ENCODE results near the gene PODXL2. TPM values are rescaled to one million over a fixed set of nuclear protein-coding genes. Genes with fewer than 3 reads are reported as not detected.

PODXL2 gene
- total and polyA plus RNA-seq, 2 of the 8 experiments (the other 6 are each of a cell fraction or from before 2014, with no cell fraction given), result 27.6 to 31.6 TPM

GRCh38 chr3:127660621-127661251 is 31.8 kb downstream of the PODXL2 start:
- no peak overlapping the region for H3K9ac ChIP-seq (replicated peaks in 1 of 4; ENCODE audit: extremely low read depth in 1 of 4, low read depth in 3 of 4, low read length in 3 of 4)
- 93% methylated on average over 10 of the region's 10 CpGs; no CpG with 5 or more reads in 1 of the 2 experiments for WGBS, 2 experiments (ENCODE audit: extremely low coverage in 1 of 2, insufficient coverage in 1 of 2, insufficient read length in 1 of 2, insufficient replicate concordance in 2 of 2, low coverage in 1 of 2, low lambda C conversion rate in 2 of 2, missing lambda C conversion rate in 1 of 2)
- no peak overlapping the region for H2BK12ac ChIP-seq (ENCODE audit: low read depth, low read length)
- no peaks in the 10 kb centered on the region for H3K9me3 ChIP-seq (ENCODE audit: insufficient read depth in 2 of 2, low read depth in 1 of 2, low read length in 1 of 2)
- DNase-seq (ENCODE audit: low read depth in 1 of 2, low spot score in 2 of 2), result no peak
- peaks cover 2% of the 10 kb centered on the region; the same call in 1 of the 2 replicates for H3K79me1 ChIP-seq (ENCODE audit: low read depth, low read length)
- no peak overlapping the region for H3K56ac ChIP-seq (replicated peaks; ENCODE audit: insufficient read length, low read depth, low read length)
- no peak overlapping the region for H3K4ac ChIP-seq (replicated peaks; ENCODE audit: insufficient read length, low read depth, low read length)
- H3K4me3 ChIP-seq (ENCODE audit: extremely low read depth in 1 of 4, insufficient read depth in 2 of 4, low read depth in 3 of 4, low read length in 4 of 4), result no peak overlapping the region
- POLR2A ChIA-PET (ENCODE audit: partially characterized antibody), result no interaction called here
- FAIRE-seq, result no peak
- no peak overlapping the region for H4K8ac ChIP-seq (ENCODE audit: extremely low read depth, insufficient read depth, low read length)
- H3K36me3 ChIP-seq (ENCODE audit: control insufficient read depth in 2 of 4, insufficient read depth in 4 of 4, low read length in 3 of 4), result peaks cover 0 to 3% (median 2%) of the 10 kb centered on the region in 4 experiments; a peak in 3 of 8 replicates
- TF ChIP-seq TAF7 (optimal IDR thresholded peaks at IDR 0.05; ENCODE audit: borderline replicate concordance, low read depth, low read length), result no peak
- TF ChIP-seq EP300 (IDR thresholded peaks at IDR 0.05; ENCODE audit: borderline replicate concordance in 1 of 2, low read depth in 2 of 2, low read length in 2 of 2), result no peak
- no peak for TF ChIP-seq RNF2 (IDR thresholded peaks at IDR 0.05; ENCODE audit: borderline replicate concordance, low read depth, low read length, missing control alignments, poor library complexity, severe bottlenecking)
- no peak for TF ChIP-seq CTCF (IDR thresholded peaks at IDR 0.05; ENCODE audit: control extremely low read depth in 1 of 3, insufficient read depth in 1 of 3, low read depth in 1 of 3, low read length in 3 of 3)
- TF ChIP-seq SP1 (IDR thresholded peaks at IDR 0.05; ENCODE audit: low read depth, low read length), result no peak
- H4K91ac ChIP-seq (replicated peaks; ENCODE audit: insufficient read length, low read length), result no peak overlapping the region
- H3K23ac ChIP-seq (ENCODE audit: insufficient read length), result no peak overlapping the region
- H3K4me1 ChIP-seq (replicated peaks in 1 of 4; ENCODE audit: control insufficient read depth in 3 of 4, insufficient read depth in 4 of 4, low read length in 3 of 4), result no peaks in the 10 kb centered on the region
- no peaks in the 10 kb centered on the region for H4K20me1 ChIP-seq (replicated peaks in 1 of 2; ENCODE audit: control insufficient read depth in 1 of 2, insufficient read depth in 2 of 2, low read length in 2 of 2)
- no peaks in the 10 kb centered on the region for H3K23me2 ChIP-seq (ENCODE audit: low read depth, low read length)
- H3K4me2 ChIP-seq (ENCODE audit: insufficient read depth in 1 of 2, low read depth in 2 of 2, low read length in 2 of 2), result no peak overlapping the region
- no peak overlapping the region for H3K27ac ChIP-seq (ENCODE audit: low read depth, low read length)
- H2AK5ac ChIP-seq (ENCODE audit: low read depth, low read length), result no peak overlapping the region
- no peaks in the 10 kb centered on the region for H3K79me2 ChIP-seq (ENCODE audit: control insufficient read depth in 1 of 2, insufficient read depth in 2 of 2, low read length in 2 of 2)
- H2BK20ac ChIP-seq (ENCODE audit: low read length), result no peak overlapping the region
- H2BK5ac ChIP-seq (ENCODE audit: low read depth, low read length), result no peak overlapping the region
- H2AFZ ChIP-seq (ENCODE audit: low read length), result no peak overlapping the region
- H4K5ac ChIP-seq (ENCODE audit: insufficient read length, low read depth, low read length), result no peak overlapping the region
- CTCF ChIA-PET (ENCODE audit: partially characterized antibody), result interaction anchor here (0.6 to 3.1 kb wide), 6 partner anchors 9 to 518 kb away, joined by 3 to 18 read pairs (median 5); no protein-coding TSS in a partner anchor
- H3K18ac ChIP-seq (ENCODE audit: extremely low read depth, low read length), result no peak overlapping the region
- no peak overlapping the region for H2BK15ac ChIP-seq (ENCODE audit: low read length)
- H3K27me3 ChIP-seq (replicated peaks in 1 of 4; ENCODE audit: control insufficient read depth in 3 of 4, extremely low read depth in 1 of 4, insufficient read depth in 3 of 4, low read length in 3 of 4), result no peaks in the 10 kb centered on the region
- H2BK120ac ChIP-seq (replicated peaks; ENCODE audit: low read depth, low read length), result no peak overlapping the region
- H3K14ac ChIP-seq (ENCODE audit: insufficient read length), result no peak overlapping the region

Measured in H1 (cell line).